IMR-90 (cell line): Measurements from ENCODE around the gene MRC1. TPM values are rescaled to one million over a fixed set of nuclear protein-coding genes. Genes with fewer than 3 reads are reported as not detected.

Source experiments
- ATAC-seq: fragments of 200-7000 bp; cut with Tn5 transposase; 2 replicates; pipeline ENCODE4 v1.9.1; 2020; ENCODE audit warnings: low read depth, mild to moderate bottlenecking, moderate library complexity
- BruUV-seq: library from RNA; stranded (reverse); fragments of 400-500 nt; replicated peaks from 2 replicates; lab custom pipeline; 2021; lab: Mats Ljungman, UMichigan
- CTCF ChIA-PET: fragments of 300-600 bp; formaldehyde crosslinking; extraction: SDS; loops from one replicate; lab custom pipeline; 2021; ENCODE audit warnings: antibody characterized with exemption; lab: Yijun Ruan, JAX
- POLR2A ChIA-PET: fragments of 300-600 bp; sonication (Branson Sonifier 250); formaldehyde crosslinking; loops from one replicate; lab custom pipeline; 2022; ENCODE audit warnings: antibody characterized with exemption; ENCODE audit not compliant: unreplicated experiment; lab: Charles Lee
- DNase-seq: peaks from one replicate; pipeline ENCODE4 v3.0.0; 2013
- H2AFZ ChIP-seq: replicated peaks from 2 replicates; pipeline ENCODE3; 2013; ENCODE audit warnings: low read length, mild to moderate bottlenecking; ENCODE audit not compliant: poor library complexity
- H2AK5ac ChIP-seq: 2 replicates; pipeline ENCODE4 v1.6.1; 2013; ENCODE audit warnings: low read depth, low read length, inconsistent platforms
- H2AK9ac ChIP-seq: replicated peaks from 2 replicates; pipeline ENCODE3; 2013; ENCODE audit warnings: mild to moderate bottlenecking, low read depth, low read length, moderate library complexity; ENCODE audit not compliant: poor library complexity
- H2BK120ac ChIP-seq: 2 replicates; pipeline ENCODE4 v1.6.1; 2013; ENCODE audit warnings: low read depth, low read length, inconsistent platforms
- H2BK15ac ChIP-seq: 3 replicates; pipeline ENCODE4 v1.6.1; 2013; ENCODE audit warnings: low read depth, low read length, inconsistent platforms
- H2BK20ac ChIP-seq: 2 replicates; pipeline ENCODE4 v1.6.1; 2013; ENCODE audit warnings: low read depth, mild to moderate bottlenecking, inconsistent platforms, low read length, moderate library complexity
- H2BK5ac ChIP-seq: 2 replicates; pipeline ENCODE4 v1.6.1; 2013; ENCODE audit warnings: mild to moderate bottlenecking, low read depth, low read length, inconsistent platforms; ENCODE audit not compliant: poor library complexity, severe bottlenecking
- H3K14ac ChIP-seq: replicated peaks from 2 replicates; pipeline ENCODE4 v1.6.1; 2013; ENCODE audit warnings: low read depth, low read length, inconsistent platforms
- H3K18ac ChIP-seq: 2 replicates; pipeline ENCODE4 v1.6.1; 2013; ENCODE audit warnings: low read depth, low read length, control low read depth
- H3K23ac ChIP-seq: 2 replicates; pipeline ENCODE4 v1.6.1; 2013; ENCODE audit warnings: low read depth, low read length, inconsistent platforms
- H3K27ac ChIP-seq: 2 replicates; pipeline ENCODE4 v1.5.1; 2013; ENCODE audit warnings: mild to moderate bottlenecking, control low read depth, low read length; ENCODE audit not compliant: insufficient read depth
- H3K27me3 ChIP-seq: 2 replicates; pipeline ENCODE4 v1.6.1; 2013; ENCODE audit warnings: low read length; ENCODE audit not compliant: control insufficient read depth, insufficient read depth
- H3K36me3 ChIP-seq: 2 replicates; pipeline ENCODE4 v1.6.1; 2013; ENCODE audit warnings: low read length, mixed read lengths; ENCODE audit not compliant: control insufficient read depth, insufficient read depth
- H3K4ac ChIP-seq: 2 replicates; pipeline ENCODE4 v1.6.1; 2013; ENCODE audit warnings: low read depth, low read length, inconsistent platforms
- H3K4me1 ChIP-seq: 2 replicates; pipeline ENCODE4 v1.6.1; 2013; ENCODE audit warnings: low read length, mixed read lengths; ENCODE audit not compliant: control insufficient read depth, insufficient read depth
- H3K4me2 ChIP-seq: 2 replicates; pipeline ENCODE4 v1.6.1; 2013; ENCODE audit warnings: low read depth, mild to moderate bottlenecking, control low read depth, low read length, moderate library complexity
- H3K4me3 ChIP-seq: 2 replicates; pipeline ENCODE4 v1.5.1; 2013; ENCODE audit warnings: low read depth, mild to moderate bottlenecking, control low read depth, low read length, moderate library complexity; ENCODE audit not compliant: insufficient read depth
- H3K56ac ChIP-seq: 2 replicates; pipeline ENCODE4 v1.6.1; 2013; ENCODE audit warnings: low read length, inconsistent platforms; ENCODE audit not compliant: insufficient read depth; ENCODE audit errors: extremely low read depth
- H3K79me1 ChIP-seq, 2 experiments: 2 replicates each; pipeline ENCODE4 v1.6.1; 2013; ENCODE audit warnings: low read length in 2 of 2, inconsistent platforms in 1 of 2, low read depth in 1 of 2
- H3K9ac ChIP-seq: 2 replicates; pipeline ENCODE4 v1.6.1; 2013; ENCODE audit warnings: low read depth, low read length, control low read depth
- H3K9me1 ChIP-seq: 2 replicates; pipeline ENCODE4 v1.6.1; 2013; ENCODE audit warnings: low read length, inconsistent platforms; ENCODE audit not compliant: insufficient read depth
- H3K9me3 ChIP-seq: 2 replicates; pipeline ENCODE4 v1.6.1; 2013; ENCODE audit warnings: low read length; ENCODE audit not compliant: control insufficient read depth, insufficient read depth
- H4K20me1 ChIP-seq: 2 replicates; pipeline ENCODE4 v1.6.1; 2013; ENCODE audit warnings: low read length, inconsistent platforms; ENCODE audit not compliant: insufficient read depth
- H4K5ac ChIP-seq: 2 replicates; pipeline ENCODE4 v1.6.1; 2013; ENCODE audit warnings: mild to moderate bottlenecking, low read depth, low read length, control low read depth
- H4K8ac ChIP-seq, 2 experiments: 2 replicates each; pipeline ENCODE4 v1.6.1; 2013; ENCODE audit warnings: low read depth in 2 of 2, low read length in 2 of 2, control low read depth in 1 of 2, inconsistent platforms in 1 of 2
- H4K91ac ChIP-seq: 2 replicates; pipeline ENCODE4 v1.6.1; 2013; ENCODE audit warnings: low read depth, low read length, inconsistent platforms; ENCODE audit not compliant: insufficient read depth
- BHLHE40 ChIP-seq: fragments of 150-350 bp; IDR thresholded peaks from 2 replicates; pipeline ENCODE4 v1.6.1; 2016; ENCODE audit warnings: mild to moderate bottlenecking, low read depth, low read length
- CEBPB ChIP-seq: IDR thresholded peaks from 2 replicates; pipeline ENCODE4 v1.6.1; 2012; ENCODE audit warnings: low read depth, low read length, improper control_type of control experiment
- CHD1 ChIP-seq: IDR thresholded peaks from 2 replicates; pipeline ENCODE4 v1.6.1; 2012; ENCODE audit warnings: low read depth, low read length, improper control_type of control experiment
- FOS ChIP-seq: fragments of 150-350 bp; IDR thresholded peaks from 2 replicates; pipeline ENCODE4 v1.6.1; 2016; ENCODE audit warnings: low read depth, low read length
- MAFK ChIP-seq: IDR thresholded peaks from 2 replicates; pipeline ENCODE4 v1.6.1; 2012; ENCODE audit warnings: low read depth, low read length, improper control_type of control experiment
- MAZ ChIP-seq: IDR thresholded peaks from 2 replicates; pipeline ENCODE4 v1.6.1; 2012; ENCODE audit warnings: low read depth, mild to moderate bottlenecking, low read length, improper control_type of control experiment, moderate library complexity, borderline replicate concordance
- MXI1 ChIP-seq: IDR thresholded peaks from 2 replicates; pipeline ENCODE4 v1.6.1; 2012; ENCODE audit warnings: low read depth, mild to moderate bottlenecking, low read length, moderate library complexity, borderline replicate concordance
- NFE2L2 ChIP-seq: fragments of 150-350 bp; IDR thresholded peaks from 2 replicates; pipeline ENCODE4 v1.6.1; 2016; ENCODE audit warnings: low read depth, mild to moderate bottlenecking, low read length
- POLR2A ChIP-seq: IDR thresholded peaks from 2 replicates; pipeline ENCODE4 v1.6.1; 2012; ENCODE audit warnings: mild to moderate bottlenecking, low read depth, low read length
- RAD21 ChIP-seq: IDR thresholded peaks from 2 replicates; pipeline ENCODE4 v1.6.1; 2012; ENCODE audit warnings: low read length, improper control_type of control experiment
- RCOR1 ChIP-seq: IDR thresholded peaks from 2 replicates; pipeline ENCODE4 v1.6.1; 2012; ENCODE audit warnings: mild to moderate bottlenecking, low read length, improper control_type of control experiment; ENCODE audit not compliant: insufficient replicate concordance
- RFX5 ChIP-seq: IDR thresholded peaks from 2 replicates; pipeline ENCODE4 v1.8.0; 2012; ENCODE audit warnings: low read depth, mild to moderate bottlenecking, low read length, moderate library complexity
- SMC3 ChIP-seq: fragments of 150-350 bp; IDR thresholded peaks from 2 replicates; pipeline ENCODE4 v1.6.1; 2016; ENCODE audit warnings: low read depth, mild to moderate bottlenecking, antibody characterized with exemption, low read length, moderate library complexity
- WGBS, 2 experiments: methylation state at CpG; one replicate each; pipeline versions ENCODE4 v1.1.5 to v1.1.7; 2013; ENCODE audit warnings: missing lambda C conversion rate in 2 of 2; ENCODE audit not compliant: insufficient read length in 1 of 2; ENCODE audit errors: extremely low coverage in 2 of 2; 5-methylcytosine and 5-hydroxymethylcytosine counted together
- dilution Hi-C: fragments of 300-500 bp; cut with HindIII; formaldehyde crosslinking; loops from one replicate; pipeline ENCODE4 v1.14.3; 2018; ENCODE audit warnings: low sequenced_read_pairs; ENCODE audit not compliant: unreplicated experiment
- in situ Hi-C: fragments of 300-500 bp; cut with MboI; formaldehyde crosslinking; loops from 3 replicates; pipeline ENCODE4 v1.14.3; 2019; ENCODE audit warnings: low sequenced_read_pairs, inconsistent platforms, mixed read lengths
- intact Hi-C: fragments of 100-400 bp; cut with micrococcal nuclease; formaldehyde crosslinking; loops from 2 replicates; pipeline ENCODE4 v1.10.0; 2022
- polyA plus RNA-seq, 3 experiments: library from polyadenylated mRNA; depleted of rRNA; stranded (reverse); fragments of >200 nt; gene quantifications; 2 replicates each; pipeline ENCODE4 v1.2.3, GENCODE V29; 2012; ENCODE audit warnings: low replicate concordance in 1 of 3
- total RNA-seq: library from RNA; depleted of rRNA; stranded (reverse); fragments of >200 nt; gene quantifications from 2 replicates; pipeline ENCODE4 v1.2.3, GENCODE V29; 2012
- TF ChIP-seq, protein P1 (sequence below): fragments of 150-350 bp; IDR thresholded peaks from 2 replicates; pipeline ENCODE4 v1.6.1; 2016; ENCODE audit warnings: low read depth, mild to moderate bottlenecking, low read length, moderate library complexity, borderline replicate concordance
- TF ChIP-seq, protein P2 (sequence below): conservative IDR thresholded peaks from 2 replicates; pipeline ENCODE4 v1.5.1; 2012; ENCODE audit warnings: mild to moderate bottlenecking, low read depth, low read length, improper control_type of control experiment
- TF ChIP-seq, protein P3 (sequence below): fragments of 150-350 bp; IDR thresholded peaks from 2 replicates; pipeline ENCODE4 v1.6.1; 2017; ENCODE audit warnings: mild to moderate bottlenecking, antibody characterized with exemption, low read length, low read depth

MRC1 gene
- total and polyA plus RNA-seq, 2 of the 4 experiments (the other 2 are of a cell fraction) = not detected

DNA sequence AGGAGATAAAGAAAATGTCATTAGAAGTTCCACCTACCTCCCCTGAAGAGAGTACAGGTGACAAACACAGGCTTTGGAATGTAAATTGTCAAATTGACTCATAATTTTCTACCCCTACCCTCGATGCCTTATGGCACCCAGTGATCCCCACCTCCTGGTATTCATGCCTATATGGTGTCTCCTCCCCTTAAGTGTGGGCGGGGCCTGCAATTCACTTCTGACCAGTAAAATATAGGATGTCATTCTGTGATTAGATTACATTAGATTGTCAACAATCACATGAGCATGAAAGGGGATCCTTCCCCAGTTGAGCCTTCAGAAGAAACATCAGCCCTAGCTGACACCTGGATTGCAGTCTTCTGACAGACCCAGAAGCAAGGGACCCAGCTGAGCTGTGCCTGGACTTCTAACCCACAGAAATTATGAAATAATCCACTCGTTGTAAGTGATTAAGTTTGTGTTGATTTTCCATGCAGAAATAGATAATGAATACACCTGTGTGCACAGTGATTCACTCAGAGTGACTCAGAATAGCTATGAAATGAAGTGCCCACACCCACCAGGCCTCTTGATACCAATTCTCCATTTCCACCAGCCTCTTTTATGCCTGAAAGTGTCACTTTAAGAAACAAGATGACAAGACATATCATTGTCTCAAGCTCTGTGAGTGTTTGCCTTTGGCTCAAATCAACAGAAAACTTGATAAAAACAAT lies 134.0 kb downstream of the MRC1 start:
- Histone ChIP-seq H2AFZ (no peak overlapping the region), H2BK5ac (no peak overlapping the region), H3K4me3 (no peak overlapping the region), H2BK15ac (no peak overlapping the region), H2BK120ac (no peak overlapping the region), H3K27ac (no peak overlapping the region), H3K14ac (no peak overlapping the region), H4K8ac (no peak overlapping the region), H3K9ac (no peak overlapping the region), H4K5ac (no peak overlapping the region), H2AK9ac (no peak overlapping the region), H3K4ac (no peak overlapping the region), H3K4me1 (no peaks in the 10 kb centered on the region), H3K79me1 (no peaks in the 10 kb centered on the region), H3K9me3 (no peaks in the 10 kb centered on the region), H3K9me1 (no peaks in the 10 kb centered on the region), H2AK5ac (no peak overlapping the region), H4K91ac (no peak overlapping the region), H3K4me2 (no peak overlapping the region), H2BK20ac (no peak overlapping the region), H3K23ac (no peak overlapping the region), H3K56ac (no peak overlapping the region), H3K36me3 (no peaks in the 10 kb centered on the region), H3K27me3 (peaks cover 7% of the 10 kb centered on the region; the same call in 1 of the 2 replicates), H4K20me1 (no peaks in the 10 kb centered on the region), H3K18ac (no peak overlapping the region)
- BruUV-seq = no TSS peak
- WGBS, 2 experiments = no CpG with 5 or more reads among the region's 3 CpGs
- TF ChIP-seq, protein P1, sequence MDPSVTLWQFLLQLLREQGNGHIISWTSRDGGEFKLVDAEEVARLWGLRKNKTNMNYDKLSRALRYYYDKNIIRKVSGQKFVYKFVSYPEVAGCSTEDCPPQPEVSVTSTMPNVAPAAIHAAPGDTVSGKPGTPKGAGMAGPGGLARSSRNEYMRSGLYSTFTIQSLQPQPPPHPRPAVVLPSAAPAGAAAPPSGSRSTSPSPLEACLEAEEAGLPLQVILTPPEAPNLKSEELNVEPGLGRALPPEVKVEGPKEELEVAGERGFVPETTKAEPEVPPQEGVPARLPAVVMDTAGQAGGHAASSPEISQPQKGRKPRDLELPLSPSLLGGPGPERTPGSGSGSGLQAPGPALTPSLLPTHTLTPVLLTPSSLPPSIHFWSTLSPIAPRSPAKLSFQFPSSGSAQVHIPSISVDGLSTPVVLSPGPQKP = no peak
- TF ChIP-seq RAD21 (no peak), SMC3 (no peak), NFE2L2 (no peak), RFX5 (no peak), FOS (no peak), POLR2A (no peak), MXI1 (no peak), CEBPB (no peak), RCOR1 (no peak), CHD1 (no peak), MAZ (no peak), BHLHE40 (no peak), MAFK (no peak)
- TF ChIP-seq, protein P2, sequence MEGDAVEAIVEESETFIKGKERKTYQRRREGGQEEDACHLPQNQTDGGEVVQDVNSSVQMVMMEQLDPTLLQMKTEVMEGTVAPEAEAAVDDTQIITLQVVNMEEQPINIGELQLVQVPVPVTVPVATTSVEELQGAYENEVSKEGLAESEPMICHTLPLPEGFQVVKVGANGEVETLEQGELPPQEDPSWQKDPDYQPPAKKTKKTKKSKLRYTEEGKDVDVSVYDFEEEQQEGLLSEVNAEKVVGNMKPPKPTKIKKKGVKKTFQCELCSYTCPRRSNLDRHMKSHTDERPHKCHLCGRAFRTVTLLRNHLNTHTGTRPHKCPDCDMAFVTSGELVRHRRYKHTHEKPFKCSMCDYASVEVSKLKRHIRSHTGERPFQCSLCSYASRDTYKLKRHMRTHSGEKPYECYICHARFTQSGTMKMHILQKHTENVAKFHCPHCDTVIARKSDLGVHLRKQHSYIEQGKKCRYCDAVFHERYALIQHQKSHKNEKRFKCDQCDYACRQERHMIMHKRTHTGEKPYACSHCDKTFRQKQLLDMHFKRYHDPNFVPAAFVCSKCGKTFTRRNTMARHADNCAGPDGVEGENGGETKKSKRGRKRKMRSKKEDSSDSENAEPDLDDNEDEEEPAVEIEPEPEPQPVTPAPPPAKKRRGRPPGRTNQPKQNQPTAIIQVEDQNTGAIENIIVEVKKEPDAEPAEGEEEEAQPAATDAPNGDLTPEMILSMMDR = no peak
- TF ChIP-seq, protein P3, sequence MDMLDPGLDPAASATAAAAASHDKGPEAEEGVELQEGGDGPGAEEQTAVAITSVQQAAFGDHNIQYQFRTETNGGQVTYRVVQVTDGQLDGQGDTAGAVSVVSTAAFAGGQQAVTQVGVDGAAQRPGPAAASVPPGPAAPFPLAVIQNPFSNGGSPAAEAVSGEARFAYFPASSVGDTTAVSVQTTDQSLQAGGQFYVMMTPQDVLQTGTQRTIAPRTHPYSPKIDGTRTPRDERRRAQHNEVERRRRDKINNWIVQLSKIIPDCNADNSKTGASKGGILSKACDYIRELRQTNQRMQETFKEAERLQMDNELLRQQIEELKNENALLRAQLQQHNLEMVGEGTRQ = no peak
- dilution Hi-C loops (no loop called here), intact Hi-C loops (no loop called here), in situ Hi-C loops (no loop called here)
- ATAC-seq (no peak), DNase-seq (no peak)
- ChIA-PET CTCF (no interaction called here), POLR2A (no interaction called here)
